Small intestine (tissue), 16 donors: ENCODE results near the gene SNX11. TPM values are rescaled to one million over a fixed set of nuclear protein-coding genes. Genes with fewer than 3 reads are reported as not detected.

Source experiments
- DNase-seq, 2 donors: peaks; one replicate each; pipeline versions ENCODE4 v3.0.0 to v3.0.0-alpha.2; 2013
- FAIRE-seq: peaks from 2 replicates; lab custom pipeline; 2012; peaks lifted over from hg19 to GRCh38; lab: Jason Lieb, UNC
- H3K27ac ChIP-seq, 3 donors: one replicate each; pipeline ENCODE4 v1.5.1; 2013; ENCODE audit warnings: low read length in 2 of 3, mild to moderate bottlenecking in 2 of 3, control low read depth in 1 of 3, inconsistent platforms in 1 of 3, low read depth in 1 of 3, moderate library complexity in 1 of 3
- H3K27me3 ChIP-seq, 3 donors: one replicate each; pipeline ENCODE4 v1.6.1; 2013; ENCODE audit warnings: low read length in 3 of 3, inconsistent platforms in 1 of 3; ENCODE audit not compliant: control insufficient read depth in 3 of 3, insufficient read depth in 3 of 3
- H3K36me3 ChIP-seq, 3 donors: one replicate each; pipeline ENCODE4 v1.6.1; 2013; ENCODE audit warnings: low read length in 3 of 3, inconsistent platforms in 1 of 3, low read depth in 1 of 3, mild to moderate bottlenecking in 1 of 3, moderate library complexity in 1 of 3; ENCODE audit not compliant: control insufficient read depth in 3 of 3, insufficient read depth in 2 of 3
- H3K4me1 ChIP-seq, 3 donors: one replicate each; pipeline ENCODE4 v1.6.1; 2013; ENCODE audit warnings: low read length in 2 of 3, inconsistent platforms in 1 of 3, low read depth in 1 of 3, mild to moderate bottlenecking in 1 of 3, moderate library complexity in 1 of 3; ENCODE audit not compliant: control insufficient read depth in 3 of 3, insufficient read depth in 2 of 3
- H3K4me3 ChIP-seq, 3 donors: one replicate each; pipeline ENCODE4 v1.5.1; 2013; ENCODE audit warnings: low read length in 3 of 3, control low read depth in 1 of 3, inconsistent platforms in 1 of 3, low read depth in 1 of 3, mild to moderate bottlenecking in 1 of 3, moderate library complexity in 1 of 3
- H3K9me3 ChIP-seq, 2 donors: one replicate each; pipeline ENCODE4 v1.6.1; 2013; ENCODE audit warnings: low read depth in 1 of 2, low read length in 1 of 2; ENCODE audit not compliant: control insufficient read depth in 2 of 2, insufficient read depth in 1 of 2
- WGBS, 3 donors: extraction: QIAGEN DNeasy Blood & Tissue Kit; methylation state at CpG; one replicate each; pipeline ENCODE4 v1.1.7; 2013; 5-methylcytosine and 5-hydroxymethylcytosine counted together
- long read RNA-seq, 10 donors: transcript quantifications; one replicate each; lab custom pipeline, GENCODE V29; 2026
- polyA plus RNA-seq, 4 donors: library from polyadenylated mRNA; stranded (reverse) in 3 of 4; unstranded in 1 of 4; fragments of 200-250 nt in 3 of 4; fragments of 120-200 nt in 1 of 4; gene quantifications; one replicate each; pipeline versions ENCODE4 v1.2.1 to v1.2.3, GENCODE V29; 2013
- donor health status: healthy with polysubstance abuse.
- donor health status: control.
- donor health status: control.
- donor health status: Bipolar disorder and iron deficiency.
- donor health status: healthy.

SNX11 gene
- 10 to 100 TPM; 11.4 to 16.3 (median 12.8) TPM for polyA plus RNA-seq
- long read RNA-seq, donor 1, result 0 reads
- long read RNA-seq, donor 2, partial matches to known transcripts, result 0 of 1 reads
- long read RNA-seq, donor 2, other reads (novel, unspliced or antisense), result 0 of 1 reads
- long read RNA-seq, donor 3, result 0 reads
- long read RNA-seq, donor 4, result 0 reads
- long read RNA-seq, donor 5, partial matches to known transcripts, result 0 of 2 reads
- long read RNA-seq, donor 5, other reads (novel, unspliced or antisense), result 0 of 2 reads
- long read RNA-seq, donor 6, partial matches to known transcripts, result 0 of 2 reads
- long read RNA-seq, donor 6, other reads (novel, unspliced or antisense), result 0 of 2 reads
- long read RNA-seq, donor 7, partial matches to known transcripts, result 0 of 3 reads
- long read RNA-seq, donor 7, other reads (novel, unspliced or antisense), result 0 of 3 reads
- long read RNA-seq, donor 8, partial matches to known transcripts, result 0 of 1 reads
- long read RNA-seq, donor 8, other reads (novel, unspliced or antisense), result 0 of 1 reads
- long read RNA-seq, donor 9, result 0 reads
- long read RNA-seq, donor 10, partial matches to known transcripts, result 0 of 4 reads
- long read RNA-seq, donor 10, other reads (novel, unspliced or antisense), result 0 of 4 reads

- peak within 1 kb of the TSS; percentile 94 to 99 (median 95) for H3K27ac ChIP-seq
- no peak for FAIRE-seq
Measured at GRCh38 chr17:48107137-48108055, at the start of gene SNX11. SNX11 (plus strand) TSS chr17:48107766; CDS start chr17:48112044, 4,278 bp downstream.

GRCh38 chr17:48058393-48059124 lies 49.0 kb upstream of the SNX11 start:
- H3K4me3 ChIP-seq, result no peak overlapping the region
- peaks cover 21 to 89% (median 60%) of the 10 kb centered on the region in 3 donors for H3K36me3 ChIP-seq
- H3K27me3 ChIP-seq, result no peaks in the 10 kb centered on the region
- 80 to 87% (median 87%) methylated on average over 11 of the region's 11 CpGs for WGBS, 3 donors
- H3K27ac ChIP-seq, result no peak overlapping the region
- peaks cover 0 to 17% (median 10%) of the 10 kb centered on the region in 3 donors for H3K4me1 ChIP-seq
- no peak for FAIRE-seq
- H3K9me3 ChIP-seq, result no peaks in the 10 kb centered on the region
- no peak for DNase-seq

More at GRCh38 chr17:48107137-48108055, at the start of gene SNX11:
- Histone ChIP-seq H3K36me3 (peaks cover 0 to 5% (median 0%) of the 10 kb centered on the region in 3 donors), H3K27me3 (no peaks in the 10 kb centered on the region), H3K4me3 (peak within 1 kb of the TSS; percentile 74 to 86 (median 83)), H3K4me1 (peaks cover 0 to 6% (median 0%) of the 10 kb centered on the region in 3 donors), H3K9me3 (no peaks in the 10 kb centered on the region)
- 1% methylated on average over 58 to 64 of the region's 64 CpGs for WGBS, 3 donors
- peak; percentile 92 to 96 for DNase-seq

- no peaks in the 10 kb centered on the region for H3K9me3 ChIP-seq
- H3K4me3 ChIP-seq, result no peak overlapping the region
- H3K36me3 ChIP-seq, result peaks cover 21 to 88% (median 57%) of the 10 kb centered on the region in 3 donors
- H3K27me3 ChIP-seq, result no peaks in the 10 kb centered on the region
- DNase-seq, result no peak
- no peak overlapping the region for H3K27ac ChIP-seq
- no peak for FAIRE-seq
- WGBS, 3 donors, result 94 to 95% (median 95%) methylated on average over 32 of the region's 32 CpGs
- H3K4me1 ChIP-seq, result peaks cover 0 to 11% (median 4%) of the 10 kb centered on the region in 3 donors
Measured at GRCh38 chr17:48059125-48059668, 48.4 kb upstream of the SNX11 start.

- DNase-seq (no peak), FAIRE-seq (no peak)
- WGBS, 3 donors, result 73 to 82% (median 79%) methylated on average over 7 of the region's 7 CpGs
- Histone ChIP-seq H3K27ac (no peak overlapping the region), H3K4me1 (peaks cover 0 to under 1% (median 0%) of the 10 kb centered on the region in 3 donors), H3K4me3 (no peak overlapping the region), H3K27me3 (no peaks in the 10 kb centered on the region), H3K36me3 (peaks cover 21 to 77% (median 57%) of the 10 kb centered on the region in 3 donors), H3K9me3 (no peaks in the 10 kb centered on the region)
Measured at GRCh38 chr17:48060249-48060648, 47.3 kb upstream of the SNX11 start.

GRCh38 chr17:48062273-48062672 lies 45.3 kb upstream of the SNX11 start:
- WGBS, 3 donors, result 94 to 98% (median 96%) methylated on average over 7 of the region's 7 CpGs
- no peaks in the 10 kb centered on the region for H3K27me3 ChIP-seq
- no peak overlapping the region for H3K27ac ChIP-seq
- no peaks in the 10 kb centered on the region for H3K4me1 ChIP-seq
- H3K9me3 ChIP-seq, result no peaks in the 10 kb centered on the region
- H3K4me3 ChIP-seq, result no peak overlapping the region
- no peak for DNase-seq
- FAIRE-seq, result no peak
- peaks cover 17 to 64% (median 41%) of the 10 kb centered on the region in 3 donors for H3K36me3 ChIP-seq

GRCh38 chr17:48064638-48065037 lies 42.9 kb upstream of the SNX11 start:
- Histone ChIP-seq H3K27ac (no peak overlapping the region), H3K9me3 (no peaks in the 10 kb centered on the region), H3K4me3 (no peak overlapping the region), H3K27me3 (no peaks in the 10 kb centered on the region), H3K4me1 (peaks cover 0 to 9% (median 0%) of the 10 kb centered on the region in 3 donors), H3K36me3 (peaks cover 14 to 50% (median 25%) of the 10 kb centered on the region in 3 donors)
- FAIRE-seq, result no peak
- no peak for DNase-seq
- 78 to 82% (median 79%) methylated on average over 3 of the region's 3 CpGs for WGBS, 3 donors

- H3K4me1 ChIP-seq, result peaks cover 0 to 9% (median 0%) of the 10 kb centered on the region in 3 donors
- H3K9me3 ChIP-seq, result no peaks in the 10 kb centered on the region
- FAIRE-seq (no peak), DNase-seq (no peak)
- H3K27me3 ChIP-seq, result no peaks in the 10 kb centered on the region
- H3K27ac ChIP-seq, result no peak overlapping the region
- no peak overlapping the region for H3K4me3 ChIP-seq
- peaks cover 8 to 40% (median 13%) of the 10 kb centered on the region in 3 donors for H3K36me3 ChIP-seq
- 48 to 73% (median 67%) methylated on average over 1 of the region's 1 CpG for WGBS, 3 donors
Measured at GRCh38 chr17:48066192-48066591, 41.4 kb upstream of the SNX11 start.
